ENCODE data around the gene MTMR11. TPM values are rescaled to one million over a fixed set of nuclear protein-coding genes. Genes with fewer than 3 reads are reported as not detected.

The MTMR11 gene
- total and polyA plus RNA-seq, 2 donors (not counting 1 experiment from before 2014, with no cell fraction given), result 0.91 TPM; not detected in 1

DNA sequence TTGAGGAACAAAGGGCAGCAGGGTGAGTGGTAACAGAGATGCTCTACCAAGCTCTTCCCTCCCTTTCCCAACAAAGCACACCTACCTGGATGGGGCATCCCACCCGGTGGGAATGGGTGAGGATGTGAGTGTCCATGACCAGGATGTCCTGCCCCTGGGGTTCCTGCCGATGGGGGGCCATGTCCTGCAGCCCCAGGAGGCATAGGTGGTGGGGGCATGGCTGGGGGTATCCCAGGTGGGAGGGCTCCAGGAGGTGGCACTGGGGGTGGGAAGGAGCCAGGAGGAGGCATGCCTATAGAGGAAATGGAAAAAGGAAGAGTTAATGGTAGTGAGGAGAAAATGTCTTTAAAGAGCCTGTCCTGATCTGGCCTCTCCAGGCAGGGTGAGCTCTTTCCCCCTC lies 10.9 kb downstream of the MTMR11 start:
- Mint-ChIP-seq H3K9me3 (ENCODE audit: insufficient read depth) (no peaks in the 10 kb centered on the region), H3K27ac (no peak overlapping the region), H3K4me1 (peaks cover 38% of the 10 kb centered on the region), H3K27me3 (peaks cover 3% of the 10 kb centered on the region), H3K4me3 (peak overlapping the region; percentile 70)
- Histone ChIP-seq H4K20me1 (ENCODE audit: control insufficient read depth, insufficient read depth, low read length, poor library complexity, severe bottlenecking) (peaks cover 30% of the 10 kb centered on the region), H3K36me3 (replicated peaks in 1 of 2; ENCODE audit: control extremely low read depth in 1 of 2, control insufficient read depth in 1 of 2, extremely low read depth in 1 of 2, insufficient read depth in 2 of 2, low read length in 1 of 2) (peaks cover 4 to 49% of the 10 kb centered on the region in 2 experiments), H3K27ac (ENCODE audit: low read length in 2 of 2) (no peak overlapping the region), H3K4me2 (replicated peaks; ENCODE audit: low read depth, low read length, poor library complexity, severe bottlenecking) (no peak overlapping the region), H3K27me3 (replicated peaks in 1 of 4; ENCODE audit: control extremely low read depth in 1 of 4, control insufficient read depth in 3 of 4, insufficient read depth in 4 of 4, low read length in 3 of 4) (peaks cover 0 to under 1% (median 0%) of the 10 kb centered on the region in 4 experiments), H3K4me3 (ENCODE audit: control extremely low read depth in 1 of 5, extremely low read depth in 1 of 5, insufficient read depth in 1 of 5, low read depth in 2 of 5, low read length in 4 of 5) (no peak overlapping the region), H3K4me1 (ENCODE audit: control insufficient read depth in 2 of 2, insufficient read depth in 2 of 2, low read length in 2 of 2) (peaks cover 17 to 24% of the 10 kb centered on the region in 2 donors), H2AFZ (ENCODE audit: insufficient read depth, low read depth, low read length, poor library complexity, severe bottlenecking) (no peak overlapping the region), H3K9me3 (ENCODE audit: control extremely low read depth in 1 of 3, control insufficient read depth in 2 of 3, insufficient read depth in 1 of 3, low read length in 2 of 3) (no peaks in the 10 kb centered on the region), H3K9ac (ENCODE audit: low read length) (no peak overlapping the region), H3K79me2 (ENCODE audit: control insufficient read depth, insufficient read depth, low read length) (peaks cover 16% of the 10 kb centered on the region)
- DNase-seq (no peak), ATAC-seq (ENCODE audit: low read depth) (no peak)
- intact Hi-C loops (cut with micrococcal nuclease), result loop anchor here (10.0 kb wide), 1 partner anchor 399 kb away; the partner anchor contains the start of gene PRPF3
- CTCF ChIA-PET, result interaction anchor here (1.0 kb wide), 1 partner anchor 264 kb away, joined by 3 read pairs; no protein-coding TSS in a partner anchor
- TF ChIP-seq, protein P1, sequence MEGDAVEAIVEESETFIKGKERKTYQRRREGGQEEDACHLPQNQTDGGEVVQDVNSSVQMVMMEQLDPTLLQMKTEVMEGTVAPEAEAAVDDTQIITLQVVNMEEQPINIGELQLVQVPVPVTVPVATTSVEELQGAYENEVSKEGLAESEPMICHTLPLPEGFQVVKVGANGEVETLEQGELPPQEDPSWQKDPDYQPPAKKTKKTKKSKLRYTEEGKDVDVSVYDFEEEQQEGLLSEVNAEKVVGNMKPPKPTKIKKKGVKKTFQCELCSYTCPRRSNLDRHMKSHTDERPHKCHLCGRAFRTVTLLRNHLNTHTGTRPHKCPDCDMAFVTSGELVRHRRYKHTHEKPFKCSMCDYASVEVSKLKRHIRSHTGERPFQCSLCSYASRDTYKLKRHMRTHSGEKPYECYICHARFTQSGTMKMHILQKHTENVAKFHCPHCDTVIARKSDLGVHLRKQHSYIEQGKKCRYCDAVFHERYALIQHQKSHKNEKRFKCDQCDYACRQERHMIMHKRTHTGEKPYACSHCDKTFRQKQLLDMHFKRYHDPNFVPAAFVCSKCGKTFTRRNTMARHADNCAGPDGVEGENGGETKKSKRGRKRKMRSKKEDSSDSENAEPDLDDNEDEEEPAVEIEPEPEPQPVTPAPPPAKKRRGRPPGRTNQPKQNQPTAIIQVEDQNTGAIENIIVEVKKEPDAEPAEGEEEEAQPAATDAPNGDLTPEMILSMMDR (IDR thresholded peaks at IDR 0.05), result no peak
- no peak for TF ChIP-seq EZH2 (IDR thresholded peaks at IDR 0.05; ENCODE audit: borderline replicate concordance, insufficient read depth, low read depth, low read length, poor library complexity, severe bottlenecking)
- 100% methylated on average over 1 of the region's 2 CpGs for WGBS (ENCODE audit: insufficient coverage)
- POLR2A ChIA-PET, result interaction anchor here (0.6 kb wide), 1 partner anchor 14 kb away, joined by 4 read pairs; no protein-coding TSS in a partner anchor

DNA sequence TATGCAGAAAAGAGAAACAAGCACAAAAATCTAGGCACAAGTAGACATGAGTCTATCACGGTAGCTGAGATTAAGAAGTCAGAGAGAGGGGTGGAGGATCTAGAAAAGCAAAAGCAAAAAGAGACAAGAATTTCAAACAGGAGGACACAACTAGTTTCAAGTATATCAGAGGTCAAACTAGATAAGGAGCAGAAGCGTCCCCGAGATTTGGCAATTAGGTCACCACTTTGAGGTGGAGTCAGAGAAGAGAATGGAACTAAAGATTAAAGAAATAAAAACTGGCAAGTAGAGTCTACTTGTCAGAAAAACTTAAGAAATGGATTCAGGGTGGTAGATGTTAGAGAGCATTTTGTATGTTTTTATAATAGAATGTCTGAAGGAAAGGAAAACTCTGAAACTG lies 11.3 kb downstream of the MTMR11 start:
- intact Hi-C loops (cut with micrococcal nuclease), result loop anchor here (10.0 kb wide), 1 partner anchor 399 kb away; the partner anchor contains the start of gene PRPF3
- Mint-ChIP-seq H3K4me3 (peak overlapping the region; percentile 62), H3K27me3 (no peaks in the 10 kb centered on the region), H3K9me3 (ENCODE audit: insufficient read depth) (no peaks in the 10 kb centered on the region), H3K4me1 (peaks cover 38% of the 10 kb centered on the region), H3K27ac (no peak overlapping the region)
- ChIA-PET POLR2A (interaction anchor here (0.6 kb wide), 1 partner anchor 15 kb away, joined by 4 read pairs; no protein-coding TSS in a partner anchor), CTCF (no interaction called here)
- no peaks in the 10 kb centered on the region for H3K9me3 ChIP-seq (ENCODE audit: control extremely low read depth in 1 of 3, control insufficient read depth in 2 of 3, insufficient read depth in 1 of 3, low read length in 2 of 3)
- peaks cover 16% of the 10 kb centered on the region for H3K79me2 ChIP-seq (ENCODE audit: control insufficient read depth, insufficient read depth, low read length)
- H3K36me3 ChIP-seq (replicated peaks in 1 of 2; ENCODE audit: control extremely low read depth in 1 of 2, control insufficient read depth in 1 of 2, extremely low read depth in 1 of 2, insufficient read depth in 2 of 2, low read length in 1 of 2), result peaks cover 4 to 49% of the 10 kb centered on the region in 2 experiments
- ATAC-seq (ENCODE audit: low read depth) (no peak), DNase-seq (no peak)
- no peak overlapping the region for H3K4me2 ChIP-seq (replicated peaks; ENCODE audit: low read depth, low read length, poor library complexity, severe bottlenecking)
- TF ChIP-seq, protein P1 (IDR thresholded peaks at IDR 0.05), result no peak
- no peak for TF ChIP-seq EZH2 (IDR thresholded peaks at IDR 0.05; ENCODE audit: borderline replicate concordance, insufficient read depth, low read depth, low read length, poor library complexity, severe bottlenecking)
- WGBS (ENCODE audit: insufficient coverage), result 100% methylated on average over 1 of the region's 3 CpGs
- H4K20me1 ChIP-seq (ENCODE audit: control insufficient read depth, insufficient read depth, low read length, poor library complexity, severe bottlenecking), result peaks cover 30% of the 10 kb centered on the region
- no peak overlapping the region for H3K27ac ChIP-seq (ENCODE audit: low read length in 2 of 2)
- H3K4me1 ChIP-seq (ENCODE audit: control insufficient read depth in 2 of 2, insufficient read depth in 2 of 2, low read length in 2 of 2), result peaks cover 17 to 24% of the 10 kb centered on the region in 2 donors
- H2AFZ ChIP-seq (ENCODE audit: insufficient read depth, low read depth, low read length, poor library complexity, severe bottlenecking), result no peak overlapping the region
- no peak overlapping the region for H3K9ac ChIP-seq (ENCODE audit: low read length)
- no peaks in the 10 kb centered on the region for H3K27me3 ChIP-seq (replicated peaks in 1 of 4; ENCODE audit: control extremely low read depth in 1 of 4, control insufficient read depth in 3 of 4, insufficient read depth in 4 of 4, low read length in 3 of 4)
- no peak overlapping the region for H3K4me3 ChIP-seq (ENCODE audit: control extremely low read depth in 1 of 5, extremely low read depth in 1 of 5, insufficient read depth in 1 of 5, low read depth in 2 of 5, low read length in 4 of 5)
